Measurements from ENCODE around the gene FHAD1.

- TF ChIP-seq POLR2A (IDR thresholded peaks at IDR 0.05) (no peak), CTCF (IDR thresholded peaks at IDR 0.05) (peak in 1 of 6 experiments; percentile 13)
Measured at GRCh38 chr1:15364740-15365139, 117.7 kb downstream of the FHAD1 start.

Measured in Peyer's patch (tissue), 4 donors.